GM20000 (cell line): Measurements from ENCODE around the gene GTF2IRD2.
"Not testable (repeated sequence)": the region's sequence is repeated elsewhere in the genome, so short reads cannot be mapped to it uniquely, and the experiment has no call there.

Source experiments
- DNase-seq: peaks from one replicate; pipeline ENCODE4 v3.0.0; 2012; ENCODE audit warnings: low spot score

The GTF2IRD2 gene

GRCh38 chr7:74788369-74789150, 62.8 kb downstream of the GTF2IRD2 start:
- not testable (repeated sequence) for DNase-seq

GRCh38 chr7:74783595-74783994, 67.8 kb downstream of the GTF2IRD2 start:
- not testable (repeated sequence) for DNase-seq

GRCh38 chr7:74781746-74782145, 69.7 kb downstream of the GTF2IRD2 start:
- DNase-seq, result not testable (repeated sequence)

GRCh38 chr7:74779053-74779452, 72.4 kb downstream of the GTF2IRD2 start:
- DNase-seq, result not testable (repeated sequence)

- DNase-seq, result not testable (repeated sequence)
These were observed 76.3 kb downstream of the GTF2IRD2 start for GRCh38 chr7:74775111-74775510.

GRCh38 chr7:74773760-74774750, 77.3 kb downstream of the GTF2IRD2 start, which contains the start of gene NCF1:
TSS of gene NCF1 (plus strand) at chr7:74774011. CDS start at chr7:74774032, 21 bp downstream.
- not testable (repeated sequence) for DNase-seq

GRCh38 chr7:74772093-74772492, 79.3 kb downstream of the GTF2IRD2 start:
- DNase-seq, result not testable (repeated sequence)

- DNase-seq, result not testable (repeated sequence)
These were observed 81.3 kb downstream of the GTF2IRD2 start for GRCh38 chr7:74770062-74770461.

- not testable (repeated sequence) for DNase-seq
These were observed 84.4 kb downstream of the GTF2IRD2 start for GRCh38 chr7:74766991-74767390.

- not testable (repeated sequence) for DNase-seq
These were observed 84.9 kb downstream of the GTF2IRD2 start for GRCh38 chr7:74766509-74766908.

- not testable (repeated sequence) for DNase-seq
These were observed 86.0 kb downstream of the GTF2IRD2 start for GRCh38 chr7:74765205-74765918.

- DNase-seq, result not testable (repeated sequence)
These were observed 92.4 kb downstream of the GTF2IRD2 start for GRCh38 chr7:74758982-74759381.

GRCh38 chr7:74758268-74758667, 93.1 kb downstream of the GTF2IRD2 start:
- not testable (repeated sequence) for DNase-seq

- not testable (repeated sequence) for DNase-seq
These were observed 94.7 kb downstream of the GTF2IRD2 start for GRCh38 chr7:74756673-74757072.

- DNase-seq, result not testable (repeated sequence)
These were observed 97.4 kb downstream of the GTF2IRD2 start for GRCh38 chr7:74753921-74754482.
